ENCODE results near the gene GJB1.
"Not testable (repeated sequence)": the region's sequence is repeated elsewhere in the genome, so short reads cannot be mapped to it uniquely, and the experiment has no call there.

Gene GJB1

DNA sequence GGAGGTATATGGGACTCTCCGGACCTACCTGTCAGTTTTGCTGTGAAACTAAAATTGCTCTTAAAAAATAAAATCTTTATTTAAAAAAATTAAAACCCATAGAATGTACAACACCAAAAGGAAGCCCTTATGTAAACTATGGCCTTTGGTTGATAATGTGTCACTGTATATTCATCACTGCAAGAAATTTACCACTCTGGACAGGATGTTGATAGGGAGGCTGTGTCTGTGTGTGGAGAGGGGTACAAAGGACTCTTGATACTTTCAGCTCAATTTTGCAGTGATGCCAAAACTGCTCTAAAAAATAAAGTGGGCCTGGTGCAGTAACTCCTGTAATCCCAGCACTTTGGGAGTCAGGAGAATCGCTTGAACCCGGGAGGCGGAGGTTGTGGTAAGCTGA is 33.8 kb downstream of the GJB1 start:
- DNase-seq: no peak

DNA sequence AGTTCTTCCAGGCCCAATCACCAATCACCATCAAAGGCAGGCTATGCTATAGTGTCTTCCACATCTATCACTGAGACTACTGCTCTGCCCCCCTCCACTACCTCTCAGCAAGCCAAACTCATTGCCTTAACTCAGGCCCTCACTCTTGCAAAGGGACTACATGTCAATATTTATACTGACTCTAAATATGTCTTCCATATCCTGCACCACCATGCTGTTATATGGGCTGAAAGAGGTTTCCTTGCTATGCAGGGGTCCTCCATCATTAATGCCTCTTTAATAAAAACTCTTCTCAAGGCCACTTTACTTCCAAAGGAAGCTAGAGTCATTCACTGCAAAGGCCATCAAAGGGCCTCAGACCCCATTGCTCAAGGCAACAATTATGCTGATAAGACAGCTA is 45.6 kb downstream of the GJB1 start:
- DNase-seq: not testable (repeated sequence)

DNA sequence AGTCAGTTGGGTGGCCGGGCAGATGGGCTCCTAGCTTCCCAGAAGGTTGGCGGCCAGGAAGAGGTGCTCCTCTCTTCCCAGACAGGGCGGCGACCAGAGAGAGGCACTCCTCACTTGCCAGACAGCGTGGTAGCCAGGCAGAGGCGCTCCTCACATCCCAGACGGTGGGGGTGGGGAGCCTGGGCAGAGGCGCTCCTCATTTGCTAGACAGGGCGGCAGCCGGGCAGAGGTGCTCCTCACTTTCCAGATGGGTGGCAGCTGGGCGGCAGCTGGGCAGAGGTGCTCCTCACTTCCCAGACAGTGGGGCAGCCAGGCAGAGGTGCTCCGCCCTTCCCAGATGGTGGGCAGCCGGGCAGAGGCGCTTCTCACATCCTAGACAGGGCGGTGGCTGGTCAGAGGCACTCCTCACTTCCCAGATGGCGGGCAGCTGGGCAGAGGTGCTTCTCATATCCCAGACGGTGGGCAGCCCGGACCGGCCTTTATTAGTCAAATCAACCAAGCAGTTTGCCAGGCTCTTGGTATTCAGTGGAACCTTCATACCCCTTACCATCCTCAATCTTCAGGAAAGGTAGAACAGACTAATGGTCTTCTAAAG is 46.9 kb downstream of the GJB1 start:
- no peak for DNase-seq

DNA sequence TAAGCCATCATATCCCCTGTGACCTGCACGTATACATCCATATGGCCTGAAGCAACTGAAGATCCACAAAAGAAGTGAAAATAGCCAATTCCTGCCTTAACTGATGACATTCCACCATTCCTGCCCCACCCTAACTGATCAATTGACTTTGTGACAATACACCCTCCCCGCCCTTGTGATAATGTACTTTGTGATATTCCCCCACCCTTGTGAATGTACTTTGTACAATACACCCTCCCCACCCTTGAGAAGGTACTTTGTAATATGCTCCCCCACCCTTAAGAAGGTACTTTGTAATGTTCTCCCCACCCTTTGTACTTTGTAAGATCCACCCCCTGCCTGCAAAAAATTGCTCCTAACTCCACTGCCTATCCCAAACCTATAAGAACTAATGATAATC is 49.3 kb downstream of the GJB1 start:
- DNase-seq: not testable (repeated sequence)

Measured in fibroblast of skin of right quadriceps (primary cell).